ENCODE measurements around the gene DKK3. TPM values are rescaled to one million over a fixed set of nuclear protein-coding genes. Genes with fewer than 3 reads are reported as not detected.

The DKK3 gene
- total RNA-seq, 1 donor from 2014 or later: 219 TPM

- DNase-seq (ENCODE audit: low read depth in 2 of 2): no peak
Measured at GRCh38 chr11:11968511-11969280, 39.7 kb downstream of the DKK3 start.

- no peak for DNase-seq (ENCODE audit: low read depth in 2 of 2)
Measured at GRCh38 chr11:11967669-11968510, 40.5 kb downstream of the DKK3 start.

- DNase-seq (ENCODE audit: low read depth in 2 of 2): peak; percentile 56 to 73
Measured at GRCh38 chr11:11966826-11967668, 41.4 kb downstream of the DKK3 start.

- no peak for DNase-seq (ENCODE audit: low read depth in 2 of 2)
Measured at GRCh38 chr11:11966354-11966741, 42.1 kb downstream of the DKK3 start.

GRCh38 chr11:11965656-11966353, 42.6 kb downstream of the DKK3 start:
- no peak for DNase-seq (ENCODE audit: low read depth in 2 of 2)

- no peak for DNase-seq (ENCODE audit: low read depth in 2 of 2)
Measured at GRCh38 chr11:11965192-11965591, 43.2 kb downstream of the DKK3 start.

- DNase-seq (ENCODE audit: low read depth in 2 of 2): no peak
Measured at GRCh38 chr11:11964774-11965150, 43.7 kb downstream of the DKK3 start.

GRCh38 chr11:11963842-11964773, 44.3 kb downstream of the DKK3 start:
- no peak for DNase-seq (ENCODE audit: low read depth in 2 of 2)

GRCh38 chr11:11963067-11963466, 45.4 kb downstream of the DKK3 start:
- no peak for DNase-seq (ENCODE audit: low read depth in 2 of 2)

- DNase-seq (ENCODE audit: low read depth in 2 of 2): no peak
Measured at GRCh38 chr11:11961399-11962028, 46.9 kb downstream of the DKK3 start.

GRCh38 chr11:11960687-11961086, 47.7 kb downstream of the DKK3 start:
- peak in 1 of 2 donors; percentile 35 for DNase-seq (ENCODE audit: low read depth in 2 of 2)

GRCh38 chr11:11959601-11960000, 48.8 kb downstream of the DKK3 start:
- DNase-seq (ENCODE audit: low read depth in 2 of 2): no peak

- no peak for DNase-seq (ENCODE audit: low read depth in 2 of 2)
Measured at GRCh38 chr11:11958403-11959231, 49.8 kb downstream of the DKK3 start.

GRCh38 chr11:11956006-11956405, 52.4 kb downstream of the DKK3 start:
- DNase-seq (ENCODE audit: low read depth in 2 of 2): no peak

- no peak for DNase-seq (ENCODE audit: low read depth in 2 of 2)
Measured at GRCh38 chr11:11952036-11952435, 56.4 kb downstream of the DKK3 start.

- no peak for DNase-seq (ENCODE audit: low read depth in 2 of 2)
Measured at GRCh38 chr11:11949482-11949881, 58.9 kb downstream of the DKK3 start.

GRCh38 chr11:11948242-11948947, 60.0 kb downstream of the DKK3 start:
- no peak for DNase-seq (ENCODE audit: low read depth in 2 of 2)

GRCh38 chr11:11947825-11948224, 60.6 kb downstream of the DKK3 start:
- no peak for DNase-seq (ENCODE audit: low read depth in 2 of 2)
